A673 (cell line): ENCODE data around the gene DDAH1.

Source experiments
- EZH2 ChIP-seq: fragments of 200-600 bp; sonication (generic); IDR thresholded peaks from 2 replicates; pipeline ENCODE4 v1.6.1; 2017; ENCODE audit warnings: borderline replicate concordance, low read depth, mild to moderate bottlenecking, mixed read lengths, antibody characterized with exemption, low read length; ENCODE audit not compliant: poor library complexity, severe bottlenecking
- TF ChIP-seq, protein P1 (sequence below): fragments of 300-800, 200-600 bp; sonication (generic); conservative IDR thresholded peaks from 2 replicates; pipeline ENCODE4 v1.5.1; 2017; ENCODE audit warnings: low read depth, mild to moderate bottlenecking, antibody characterized with exemption, low read length, moderate library complexity, mixed read lengths

DNA sequence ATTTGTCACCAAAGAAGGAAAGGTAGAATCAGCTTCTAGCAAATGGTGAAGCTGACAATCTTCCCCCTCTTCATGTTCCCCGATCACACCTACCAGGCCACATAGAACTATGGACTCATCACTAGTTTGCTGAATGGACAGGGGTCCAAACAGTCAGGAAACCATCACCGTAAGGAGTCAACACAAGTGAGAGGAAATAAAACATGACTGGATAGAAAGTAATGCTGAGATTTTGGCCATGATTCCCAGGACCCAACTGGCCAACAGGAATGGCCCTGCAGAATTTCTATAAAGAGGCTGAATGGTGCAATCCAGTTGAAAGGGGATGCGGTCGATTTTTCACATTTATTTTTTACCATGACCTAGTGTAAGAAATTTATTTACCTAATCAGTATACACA is 10.7 kb downstream of the DDAH1 start:
- TF ChIP-seq, protein P1, sequence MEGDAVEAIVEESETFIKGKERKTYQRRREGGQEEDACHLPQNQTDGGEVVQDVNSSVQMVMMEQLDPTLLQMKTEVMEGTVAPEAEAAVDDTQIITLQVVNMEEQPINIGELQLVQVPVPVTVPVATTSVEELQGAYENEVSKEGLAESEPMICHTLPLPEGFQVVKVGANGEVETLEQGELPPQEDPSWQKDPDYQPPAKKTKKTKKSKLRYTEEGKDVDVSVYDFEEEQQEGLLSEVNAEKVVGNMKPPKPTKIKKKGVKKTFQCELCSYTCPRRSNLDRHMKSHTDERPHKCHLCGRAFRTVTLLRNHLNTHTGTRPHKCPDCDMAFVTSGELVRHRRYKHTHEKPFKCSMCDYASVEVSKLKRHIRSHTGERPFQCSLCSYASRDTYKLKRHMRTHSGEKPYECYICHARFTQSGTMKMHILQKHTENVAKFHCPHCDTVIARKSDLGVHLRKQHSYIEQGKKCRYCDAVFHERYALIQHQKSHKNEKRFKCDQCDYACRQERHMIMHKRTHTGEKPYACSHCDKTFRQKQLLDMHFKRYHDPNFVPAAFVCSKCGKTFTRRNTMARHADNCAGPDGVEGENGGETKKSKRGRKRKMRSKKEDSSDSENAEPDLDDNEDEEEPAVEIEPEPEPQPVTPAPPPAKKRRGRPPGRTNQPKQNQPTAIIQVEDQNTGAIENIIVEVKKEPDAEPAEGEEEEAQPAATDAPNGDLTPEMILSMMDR, result no peak
- no peak for TF ChIP-seq EZH2
